ENCODE results near the gene SPEN. TPM values are rescaled to one million over a fixed set of nuclear protein-coding genes. Genes with fewer than 3 reads are reported as not detected.
"Not testable (repeated sequence)": the region's sequence is repeated elsewhere in the genome, so short reads cannot be mapped to it uniquely, and the experiment has no call there.

SPEN gene
- total RNA-seq, 1 donor from 2014 or later = 123 TPM

GRCh38 chr1:15833842-15834405 lies 13.6 kb upstream of the SPEN start:
- Mint-ChIP-seq H3K27me3 (no peaks in the 10 kb centered on the region), H3K4me3 (peak overlapping the region; percentile 90), H3K27ac (peak overlapping the region; percentile 98), H3K36me3 (ENCODE audit: low read depth) (peaks cover 17% of the 10 kb centered on the region), H3K9me3 (no peaks in the 10 kb centered on the region), H3K4me1 (peaks cover 65% of the 10 kb centered on the region)
- no peak for ATAC-seq (ENCODE audit: low read depth)
- no peak for TF ChIP-seq CTCF (IDR thresholded peaks at IDR 0.05)
- ChIA-PET CTCF (interaction anchor here (0.6 to 1.9 kb wide), 5 partner anchors 9 to 19 kb away, joined by 3 to 5 read pairs (median 3); no protein-coding TSS in a partner anchor), POLR2A (interaction anchor here (0.5 to 6.1 kb wide), 28 partner anchors 10 to 1220 kb away, joined by 3 to 195 read pairs (median 5); partner anchors contain the start of genes RNU1-1, SDHB, SPEN and SZRD1)
- intact Hi-C loops (cut with micrococcal nuclease) = loop anchor here (1.0 to 2.0 kb wide), 4 partner anchors 19 to 309 kb away; partner anchors contain the start of gene CASP9
- DNase-seq = no peak

DNA sequence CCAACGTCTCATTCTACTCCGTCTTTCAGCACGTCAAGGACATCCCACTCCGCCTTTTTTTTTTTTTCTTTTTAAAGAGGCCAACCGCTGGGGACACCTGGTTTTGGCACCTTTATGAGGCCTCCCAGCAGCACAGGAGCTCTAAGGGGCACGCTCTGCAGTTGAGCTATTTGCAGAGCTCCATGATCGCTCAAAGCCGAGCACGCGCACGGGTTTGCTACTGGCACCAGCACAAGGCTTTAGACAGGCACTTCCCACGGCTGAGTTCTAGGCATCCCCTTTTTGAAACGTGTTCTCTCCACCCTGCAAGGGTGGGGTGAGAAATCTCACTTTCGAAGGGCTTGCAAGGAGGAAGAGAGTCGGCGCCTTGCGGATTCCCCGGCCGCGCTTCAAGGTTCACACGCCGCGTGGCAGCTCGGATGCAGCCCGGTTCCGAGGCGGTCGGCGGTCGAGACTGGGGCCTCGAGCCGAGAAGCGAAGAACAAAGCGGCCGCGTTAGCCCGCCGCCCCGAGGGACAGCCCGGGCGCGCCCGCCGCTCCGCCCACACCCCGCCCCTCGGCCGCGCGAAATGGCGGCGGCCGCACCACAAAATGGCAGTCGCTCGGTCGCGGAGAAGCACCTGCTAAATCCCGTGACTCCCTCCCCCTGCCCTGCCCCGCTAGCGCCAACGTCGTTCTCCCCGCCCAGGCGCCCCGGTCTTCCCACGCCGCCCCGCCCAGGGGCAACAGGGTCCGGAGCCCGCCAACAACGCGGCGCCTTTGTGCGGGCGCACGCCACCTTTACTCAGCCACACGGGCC lies 12.9 kb upstream of the SPEN start:
- ChIA-PET POLR2A (interaction anchor here (0.5 to 6.1 kb wide), 21 partner anchors 11 to 1212 kb away, joined by 3 to 195 read pairs (median 6); partner anchors contain the start of genes RNU1-1, SPEN, UQCRHL and ZBTB17), CTCF (interaction anchor here (0.6 to 1.9 kb wide), 5 partner anchors 10 to 19 kb away, joined by 3 to 5 read pairs (median 3); no protein-coding TSS in a partner anchor)
- Mint-ChIP-seq H3K36me3 (ENCODE audit: low read depth) (peaks cover 17% of the 10 kb centered on the region), H3K27me3 (no peaks in the 10 kb centered on the region), H3K27ac (peak overlapping the region; percentile 98), H3K9me3 (no peaks in the 10 kb centered on the region), H3K4me1 (peaks cover 58% of the 10 kb centered on the region), H3K4me3 (peak overlapping the region; percentile 90)
- peak; percentile 48 for ATAC-seq (ENCODE audit: low read depth)
- intact Hi-C loops (cut with micrococcal nuclease) = loop anchor here (1.0 to 5.0 kb wide), 6 partner anchors 13 to 533 kb away; partner anchors contain the start of genes CASP9, SPEN and SZRD1
- DNase-seq = peak; percentile 90
- TF ChIP-seq CTCF (IDR thresholded peaks at IDR 0.05) = no peak

- Mint-ChIP-seq H3K27ac (peak overlapping the region; percentile 98), H3K9me3 (no peaks in the 10 kb centered on the region), H3K4me3 (peak overlapping the region; percentile 90), H3K27me3 (no peaks in the 10 kb centered on the region), H3K36me3 (ENCODE audit: low read depth) (peaks cover 17% of the 10 kb centered on the region), H3K4me1 (peaks cover 51% of the 10 kb centered on the region)
- POLR2A ChIA-PET = interaction anchor here (0.7 to 6.1 kb wide), 17 partner anchors 11 to 1069 kb away, joined by 3 to 231 read pairs (median 14); partner anchors contain the start of genes SPEN and ZBTB17
- CTCF ChIA-PET = no interaction called here
- no peak for TF ChIP-seq CTCF (IDR thresholded peaks at IDR 0.05)
- intact Hi-C loops (cut with micrococcal nuclease) = loop anchor here (1.0 to 5.0 kb wide), 4 partner anchors 12 to 532 kb away; partner anchors contain the start of genes CASP9, SPEN and SZRD1
- DNase-seq (no peak), ATAC-seq (ENCODE audit: low read depth) (peak; percentile 8)
Observed at GRCh38 chr1:15835205-15835740, 12.2 kb upstream of the SPEN start.

GRCh38 chr1:15835741-15836510 lies 11.6 kb upstream of the SPEN start:
- H3K4me3 Mint-ChIP-seq = peak overlapping the region; percentile 90
- peak; percentile 96 for DNase-seq
- TF ChIP-seq CTCF (IDR thresholded peaks at IDR 0.05) = no peak
- intact Hi-C loops (cut with micrococcal nuclease) = loop anchor here (1.0 to 5.0 kb wide), 4 partner anchors 11 to 531 kb away; partner anchors contain the start of genes CASP9, SPEN and SZRD1
- H3K36me3 Mint-ChIP-seq (ENCODE audit: low read depth) = peaks cover 17% of the 10 kb centered on the region
- POLR2A ChIA-PET = interaction anchor here (0.6 to 5.5 kb wide), 18 partner anchors 12 to 1069 kb away, joined by 3 to 231 read pairs (median 5); partner anchors contain the start of genes SPEN and ZBTB17
- CTCF ChIA-PET = no interaction called here
- no peaks in the 10 kb centered on the region for H3K27me3 Mint-ChIP-seq
- H3K4me1 Mint-ChIP-seq = peaks cover 45% of the 10 kb centered on the region
- H3K9me3 Mint-ChIP-seq = no peaks in the 10 kb centered on the region
- ATAC-seq (ENCODE audit: low read depth) = peak; percentile 49
- H3K27ac Mint-ChIP-seq = peak overlapping the region; percentile 98

- intact Hi-C loops (cut with micrococcal nuclease) = loop anchor here (5.0 kb wide), 1 partner anchor 531 kb away; the partner anchor contains the start of gene SZRD1
- ATAC-seq (ENCODE audit: low read depth); DNase-seq; CTCF ChIA-PET; H3K27me3 Mint-ChIP-seq; H3K9me3 Mint-ChIP-seq: not testable (repeated sequence)
- Mint-ChIP-seq H3K4me3 (peak overlapping the region; percentile 90), H3K27ac (peak overlapping the region; percentile 98), H3K4me1 (peaks cover 42% of the 10 kb centered on the region), H3K36me3 (ENCODE audit: low read depth) (peaks cover 17% of the 10 kb centered on the region)
- POLR2A ChIA-PET = interaction anchor here (0.6 to 5.5 kb wide), 19 partner anchors 11 to 1068 kb away, joined by 3 to 231 read pairs (median 5); partner anchors contain the start of genes SPEN and ZBTB17
Observed at GRCh38 chr1:15836511-15836771, 11.1 kb upstream of the SPEN start.
